Cortex of kidney (tissue), 1 donor: Measurements from ENCODE around the gene TRAF7.
"Not testable (repeated sequence)": the region's sequence is repeated elsewhere in the genome, so short reads cannot be mapped to it uniquely, and the experiment has no call there.

ENCODE experiments used
- DNase-seq: peaks from one replicate; lab custom pipeline; 2025; lab: John Stamatoyannopoulos, UW

The TRAF7 gene

GRCh38 chr16:2122429-2122828, 33.2 kb upstream of the TRAF7 start:
- no peak for DNase-seq

- DNase-seq = not testable (repeated sequence)
Observed at GRCh38 chr16:2122934-2123683, 32.5 kb upstream of the TRAF7 start.

- DNase-seq = not testable (repeated sequence)
Observed at GRCh38 chr16:2123706-2124376, 31.7 kb upstream of the TRAF7 start.

GRCh38 chr16:2124377-2124693, 31.2 kb upstream of the TRAF7 start:
- DNase-seq = not testable (repeated sequence)

GRCh38 chr16:2124694-2125444, 30.7 kb upstream of the TRAF7 start:
- not testable (repeated sequence) for DNase-seq

- not testable (repeated sequence) for DNase-seq
Observed at GRCh38 chr16:2125609-2126008, 30.0 kb upstream of the TRAF7 start.

- not testable (repeated sequence) for DNase-seq
Observed at GRCh38 chr16:2126161-2126743, 29.3 kb upstream of the TRAF7 start.

- not testable (repeated sequence) for DNase-seq
Observed at GRCh38 chr16:2126928-2127556, 28.5 kb upstream of the TRAF7 start.

- DNase-seq = not testable (repeated sequence)
Observed at GRCh38 chr16:2127630-2128280, 27.8 kb upstream of the TRAF7 start.

- DNase-seq = not testable (repeated sequence)
Observed at GRCh38 chr16:2129251-2129650, 26.3 kb upstream of the TRAF7 start.

- not testable (repeated sequence) for DNase-seq
Observed at GRCh38 chr16:2129890-2130447, 25.6 kb upstream of the TRAF7 start.

- DNase-seq = not testable (repeated sequence)
Observed at GRCh38 chr16:2133797-2134196, 21.8 kb upstream of the TRAF7 start.

GRCh38 chr16:2135071-2135470, 20.5 kb upstream of the TRAF7 start:
- DNase-seq = not testable (repeated sequence)

GRCh38 chr16:2135770-2136490, 19.7 kb upstream of the TRAF7 start, which contains the start of gene PKD1:
Gene PKD1 (minus strand): TSS chr16:2135898. CDS start chr16:2135689, 209 bp downstream.
- DNase-seq = not testable (repeated sequence)

- DNase-seq = no peak
Observed at GRCh38 chr16:2142942-2143877, 12.4 kb upstream of the TRAF7 start.

- no peak for DNase-seq
Observed at GRCh38 chr16:2143878-2144485, 11.6 kb upstream of the TRAF7 start.

- no peak for DNase-seq
Observed at GRCh38 chr16:2145843-2146242, 9.7 kb upstream of the TRAF7 start.

GRCh38 chr16:2147378-2147777, 8.2 kb upstream of the TRAF7 start:
- DNase-seq = no peak
